Spleen (tissue), 7 donors: ENCODE data around the gene ATE1.

Experiments
- POLR2AphosphoS5 ChIP-seq, 3 donors: sonication (generic); formaldehyde crosslinking; IDR thresholded peaks; one replicate each; pipeline ENCODE4 v1.5.1; 2017; ENCODE audit warnings: antibody characterized with exemption in 3 of 3
- TF ChIP-seq, protein P1 (sequence below), 11 experiments: fragments of 200-600 bp in 7 of 11; fragments of 450-650 bp in 4 of 11; sonication (generic) in 4 of 11; IDR thresholded peaks in 8 of 11; conservative IDR thresholded peaks in 3 of 11; 1 replicate in 7 of 11; 2 replicates in 4 of 11; pipeline versions ENCODE4 v1.4.0 to v1.8.0; 2016 to 2021; ENCODE audit warnings: antibody characterized with exemption in 11 of 11, inconsistent platforms in 4 of 11, mild to moderate bottlenecking in 1 of 11
- donor health status: DM: no; HTN: no; CAD: no; lungs with moderate emphysema.
- donor health status: DM: no; HTN: no; CAD: no.
- donor health status: DM: no; HTN: no; CAD: no.

DNA sequence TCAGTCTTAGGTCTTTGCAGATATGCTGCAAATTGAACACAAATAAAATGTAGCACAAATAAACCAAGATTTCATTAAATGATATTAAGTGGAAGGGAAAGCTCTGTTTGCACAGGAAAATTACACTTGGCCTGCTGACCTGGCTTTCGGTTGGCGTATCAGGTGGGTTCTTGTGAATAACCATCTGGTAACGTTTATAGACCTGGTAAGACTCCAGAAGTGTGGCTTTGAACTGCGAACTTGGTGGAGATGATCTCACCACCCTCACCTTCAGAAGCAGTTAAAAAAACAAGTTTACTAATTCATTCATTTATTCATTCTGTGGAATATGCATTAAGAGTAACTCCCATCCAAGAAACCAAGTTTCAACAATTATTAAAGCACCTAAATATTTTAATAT lies 28.1 kb downstream of the ATE1 start:
- TF ChIP-seq, protein P1, sequence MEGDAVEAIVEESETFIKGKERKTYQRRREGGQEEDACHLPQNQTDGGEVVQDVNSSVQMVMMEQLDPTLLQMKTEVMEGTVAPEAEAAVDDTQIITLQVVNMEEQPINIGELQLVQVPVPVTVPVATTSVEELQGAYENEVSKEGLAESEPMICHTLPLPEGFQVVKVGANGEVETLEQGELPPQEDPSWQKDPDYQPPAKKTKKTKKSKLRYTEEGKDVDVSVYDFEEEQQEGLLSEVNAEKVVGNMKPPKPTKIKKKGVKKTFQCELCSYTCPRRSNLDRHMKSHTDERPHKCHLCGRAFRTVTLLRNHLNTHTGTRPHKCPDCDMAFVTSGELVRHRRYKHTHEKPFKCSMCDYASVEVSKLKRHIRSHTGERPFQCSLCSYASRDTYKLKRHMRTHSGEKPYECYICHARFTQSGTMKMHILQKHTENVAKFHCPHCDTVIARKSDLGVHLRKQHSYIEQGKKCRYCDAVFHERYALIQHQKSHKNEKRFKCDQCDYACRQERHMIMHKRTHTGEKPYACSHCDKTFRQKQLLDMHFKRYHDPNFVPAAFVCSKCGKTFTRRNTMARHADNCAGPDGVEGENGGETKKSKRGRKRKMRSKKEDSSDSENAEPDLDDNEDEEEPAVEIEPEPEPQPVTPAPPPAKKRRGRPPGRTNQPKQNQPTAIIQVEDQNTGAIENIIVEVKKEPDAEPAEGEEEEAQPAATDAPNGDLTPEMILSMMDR (IDR thresholded peaks at IDR 0.05 in 8 of 11, conservative IDR thresholded peaks at IDR 0.05 in 3 of 11), result no peak
- no peak for TF ChIP-seq POLR2AphosphoS5 (IDR thresholded peaks at IDR 0.05)
